ENCODE data around the gene NMRK1.

GRCh38 chr9:75134495-75134894 lies 46.5 kb upstream of the NMRK1 start:
- TF ChIP-seq YY1 (IDR thresholded peaks at IDR 0.05; ENCODE audit: insufficient read depth, insufficient read length) (no peak), SUZ12 (IDR thresholded peaks at IDR 0.05; ENCODE audit: extremely low read depth, insufficient read depth, insufficient read length) (no peak)

Data from NT2/D1 (cell line).